A673 (cell line): ENCODE results near the gene ALG6.

Source experiments
- CTCF ChIP-seq: fragments of 300-800, 200-600 bp; sonication (generic); conservative IDR thresholded peaks from 2 replicates; pipeline ENCODE4 v1.5.1; 2017; ENCODE audit warnings: low read depth, mild to moderate bottlenecking, antibody characterized with exemption, low read length, moderate library complexity, mixed read lengths
- EZH2 ChIP-seq: fragments of 200-600 bp; sonication (generic); IDR thresholded peaks from 2 replicates; pipeline ENCODE4 v1.6.1; 2017; ENCODE audit warnings: borderline replicate concordance, low read depth, mild to moderate bottlenecking, mixed read lengths, antibody characterized with exemption, low read length; ENCODE audit not compliant: poor library complexity, severe bottlenecking

- no peak for TF ChIP-seq CTCF
- TF ChIP-seq EZH2, result no peak
These were observed 12.2 kb downstream of the ALG6 start for GRCh38 chr1:63379583-63379982.
